Measurements from ENCODE around the gene RHOBTB1. TPM values are rescaled to one million over a fixed set of nuclear protein-coding genes. Genes with fewer than 3 reads are reported as not detected.

Gene RHOBTB1
- total and polyA plus RNA-seq, 9 of the 15 experiments (the other 6 are each of a cell fraction or from before 2014, with no cell fraction given): 1.7 to 11.7 (median 9.3) TPM

GRCh38 chr10:60989400-60989876, 45.5 kb upstream of the RHOBTB1 start (continued):
- peak; percentile 92 for TF ChIP-seq CC2D1A (IDR thresholded peaks at IDR 0.05)
- TF ChIP-seq ADNP (tag; IDR thresholded peaks at IDR 0.05): peak; percentile 68
- TF ChIP-seq BCOR (IDR thresholded peaks at IDR 0.05): peak; percentile 65
- peak; percentile 84 for TF ChIP-seq ZNF316 (IDR thresholded peaks at IDR 0.05)
- peak in 1 of 2 experiments; percentile 82; a peak in 2 of 4 replicates for TF ChIP-seq FOXA3 (CRISPR knock-in tag; conservative IDR thresholded peaks at IDR 0.05 in 1 of 2, IDR thresholded peaks at IDR 0.05 in 1 of 2)
- TF ChIP-seq CREM (IDR thresholded peaks at IDR 0.05; ENCODE audit: low read depth): peak; percentile 63; the same call in 1 of the 2 replicates
- peak; percentile 55; the same call in 1 of the 2 replicates for TF ChIP-seq NCOA1 (IDR thresholded peaks at IDR 0.05; ENCODE audit: low read depth)
- TF ChIP-seq SMAD4 (CRISPR knock-in tag; conservative IDR thresholded peaks at IDR 0.05): 0 out of 2 replicates have a peak, but pooled peaks have one; percentile 31
- no peak for TF ChIP-seq NCOA4 (IDR thresholded peaks at IDR 0.05; ENCODE audit: partially characterized antibody)
- no peak for TF ChIP-seq CEBPG (CRISPR knock-in tag; IDR thresholded peaks at IDR 0.05)
- no peak for TF ChIP-seq CEBPG (tag; conservative IDR thresholded peaks at IDR 0.05 in 1 of 2, IDR thresholded peaks at IDR 0.05 in 1 of 2)
- TF ChIP-seq RBM25 (IDR thresholded peaks at IDR 0.05; ENCODE audit: low read depth, low read length, severe bottlenecking): peak; percentile 54
- no peak for TF ChIP-seq TEAD1 (CRISPR knock-in tag; IDR thresholded peaks at IDR 0.05)
- TF ChIP-seq SRSF9 (IDR thresholded peaks at IDR 0.05; ENCODE audit: borderline replicate concordance, low read depth, low read length): no peak
- TF ChIP-seq MAZ (CRISPR knock-in tag; conservative IDR thresholded peaks at IDR 0.05 in 1 of 2, IDR thresholded peaks at IDR 0.05 in 1 of 2): peak in 1 of 2 experiments; percentile 21; a peak in 1 of 4 replicates
- peak; percentile 48; the same call in 1 of the 2 replicates for TF ChIP-seq CTBP1 (IDR thresholded peaks at IDR 0.05; ENCODE audit: borderline replicate concordance)

Measured in K562 (cell line).